Mesenchymal stem cell (in vitro differentiated cells and primary cell): ENCODE data around the gene PTPRO.

Experiments used
- DNase-seq: peaks from one replicate; pipeline ENCODE4 v3.0.0-alpha.2; 2013
- H2AFZ ChIP-seq: one replicate; pipeline ENCODE4 v1.6.1; 2013; ENCODE audit warnings: low read depth, mild to moderate bottlenecking, control low read depth, inconsistent platforms, low read length, moderate library complexity
- H2AK5ac ChIP-seq: 2 replicates; pipeline ENCODE4 v1.6.1; 2013; ENCODE audit warnings: low read length, moderate library complexity, mild to moderate bottlenecking, inconsistent platforms; ENCODE audit not compliant: severe bottlenecking
- H2BK120ac ChIP-seq: one replicate; pipeline ENCODE4 v1.6.1; 2013; ENCODE audit warnings: low read depth, mild to moderate bottlenecking, inconsistent platforms, low read length, moderate library complexity
- H2BK12ac ChIP-seq, 2 experiments: one replicate each; pipeline ENCODE4 v1.6.1; 2013; ENCODE audit warnings: inconsistent platforms in 2 of 2, low read length in 2 of 2, mild to moderate bottlenecking in 2 of 2, moderate library complexity in 2 of 2, control low read depth in 1 of 2
- H2BK15ac ChIP-seq: one replicate; pipeline ENCODE4 v1.6.1; 2013; ENCODE audit warnings: mild to moderate bottlenecking, low read depth, inconsistent platforms; ENCODE audit not compliant: poor library complexity, severe bottlenecking
- H2BK5ac ChIP-seq: 2 replicates; pipeline ENCODE4 v1.6.1; 2013; ENCODE audit warnings: low read depth, mild to moderate bottlenecking, low read length, control low read depth, inconsistent platforms; ENCODE audit not compliant: poor library complexity, severe bottlenecking
- H3K14ac ChIP-seq, 2 experiments: one replicate each; pipeline ENCODE4 v1.6.1; 2013; ENCODE audit warnings: inconsistent platforms in 2 of 2, low read length in 2 of 2, control low read depth in 1 of 2, mild to moderate bottlenecking in 1 of 2, moderate library complexity in 1 of 2
- H3K18ac ChIP-seq, 2 experiments: one replicate each; pipeline ENCODE4 v1.6.1; 2013; ENCODE audit warnings: inconsistent platforms in 2 of 2, low read length in 2 of 2, control low read depth in 1 of 2, low read depth in 1 of 2, mild to moderate bottlenecking in 1 of 2
- H3K23ac ChIP-seq, 2 experiments: one replicate each; pipeline ENCODE4 v1.6.1; 2013; ENCODE audit warnings: inconsistent platforms in 2 of 2, low read length in 2 of 2, mild to moderate bottlenecking in 2 of 2, moderate library complexity in 2 of 2, control low read depth in 1 of 2
- H3K27ac ChIP-seq: 2 replicates; pipeline ENCODE4 v1.5.1; 2013; ENCODE audit warnings: mild to moderate bottlenecking, moderate library complexity, low read length, control low read depth, inconsistent platforms; ENCODE audit not compliant: poor library complexity, severe bottlenecking
- H3K27me3 ChIP-seq, 2 experiments: 2 replicates each; pipeline versions ENCODE4 v1.6.1 to v1.7.0; 2013; ENCODE audit warnings: low read length in 2 of 2, mild to moderate bottlenecking in 2 of 2, moderate library complexity in 2 of 2, control low read depth in 1 of 2, inconsistent platforms in 1 of 2; ENCODE audit not compliant: control insufficient read depth in 1 of 2, insufficient read depth in 1 of 2
- H3K36me3 ChIP-seq, 2 experiments: 2 replicates each; pipeline versions ENCODE4 v1.6.1 to v1.7.0; 2013; ENCODE audit warnings: low read length in 2 of 2, control low read depth in 1 of 2, inconsistent platforms in 1 of 2, low read depth in 1 of 2, mild to moderate bottlenecking in 1 of 2; ENCODE audit not compliant: insufficient read depth in 2 of 2, control insufficient read depth in 1 of 2
- H3K4ac ChIP-seq, 2 experiments: one replicate each; pipeline ENCODE4 v1.6.1; 2013; ENCODE audit warnings: inconsistent platforms in 2 of 2, low read length in 2 of 2, mild to moderate bottlenecking in 2 of 2, moderate library complexity in 2 of 2, control low read depth in 1 of 2, low read depth in 1 of 2
- H3K4me1 ChIP-seq: 2 replicates; pipeline ENCODE4 v1.6.1; 2013; ENCODE audit warnings: low read depth, low read length, control low read depth; ENCODE audit not compliant: control insufficient read depth, insufficient read depth
- H3K4me2 ChIP-seq: 2 replicates; pipeline ENCODE4 v1.6.1; 2013; ENCODE audit warnings: low read length, mild to moderate bottlenecking, inconsistent platforms; ENCODE audit not compliant: poor library complexity, severe bottlenecking
- H3K4me3 ChIP-seq, 2 experiments: 2 replicates each; pipeline versions ENCODE4 v1.5.1 to v1.7.0; 2013; ENCODE audit warnings: low read length in 2 of 2, mild to moderate bottlenecking in 2 of 2, control low read depth in 1 of 2, low read depth in 1 of 2; ENCODE audit not compliant: insufficient read depth in 1 of 2
- H3K79me1 ChIP-seq: replicated peaks from 2 replicates; pipeline ENCODE4 v1.6.1; 2013; ENCODE audit warnings: mild to moderate bottlenecking, control low read depth, low read length, inconsistent platforms; ENCODE audit not compliant: poor library complexity, severe bottlenecking
- H3K9ac ChIP-seq: 2 replicates; pipeline ENCODE4 v1.7.0; 2013; ENCODE audit warnings: mild to moderate bottlenecking, low read length, moderate library complexity
- H3K9me3 ChIP-seq: 2 replicates; pipeline ENCODE4 v1.7.0; 2013; ENCODE audit warnings: mild to moderate bottlenecking, low read length; ENCODE audit not compliant: control insufficient read depth
- H4K8ac ChIP-seq: one replicate; pipeline ENCODE4 v1.6.1; 2013; ENCODE audit warnings: inconsistent platforms, mild to moderate bottlenecking, low read length, moderate library complexity
- H4K91ac ChIP-seq: one replicate; pipeline ENCODE4 v1.6.1; 2013; ENCODE audit warnings: mild to moderate bottlenecking, low read length, inconsistent platforms
- WGBS: methylation state at CpG from one replicate; pipeline ENCODE4 v1.1.7; 2013; ENCODE audit warnings: mixed read lengths; 5-methylcytosine and 5-hydroxymethylcytosine counted together

PTPRO gene

DNA sequence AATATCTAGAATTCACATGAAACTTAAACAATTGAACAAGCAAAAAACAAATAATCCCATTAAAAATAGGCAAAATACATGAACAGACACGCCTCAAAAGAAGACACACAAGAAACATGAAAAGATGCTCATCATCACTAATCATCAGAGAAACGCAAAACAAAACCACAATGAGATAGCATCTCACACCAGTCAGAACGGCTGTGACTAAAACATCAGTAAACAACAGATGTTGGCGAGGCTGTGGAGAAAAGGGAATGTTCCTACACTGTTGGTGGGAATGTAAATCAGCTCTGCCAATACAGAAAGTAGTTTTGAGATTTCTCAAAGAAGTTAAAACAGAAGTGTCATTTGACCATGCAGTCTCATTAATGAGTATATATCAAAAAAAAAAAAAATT is 121.3 kb downstream of the PTPRO start:
- 69% methylated on average over 3 of the region's 4 CpGs for WGBS
- H2BK120ac ChIP-seq = no peak overlapping the region

DNA sequence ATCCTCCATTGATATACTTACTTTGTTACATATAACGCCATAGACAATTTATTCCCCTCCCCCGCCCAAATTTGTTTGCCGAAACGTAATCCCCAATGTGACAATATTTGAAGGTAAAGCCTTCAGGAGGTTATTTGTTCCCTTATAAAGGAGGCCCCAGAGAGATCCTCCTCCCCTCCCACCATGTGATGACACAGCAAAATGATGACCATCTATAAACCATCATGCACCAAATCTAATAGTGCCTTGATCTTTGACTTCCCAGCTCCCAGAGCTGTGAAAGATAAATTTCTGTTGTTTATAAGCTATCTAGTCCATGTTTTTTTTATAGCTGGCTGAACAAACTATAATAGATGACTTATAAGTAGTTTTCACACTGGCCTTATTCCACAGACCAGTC is 122.2 kb downstream of the PTPRO start:
- Histone ChIP-seq H3K4ac (no peak overlapping the region), H2BK120ac (no peak overlapping the region), H3K14ac (no peak overlapping the region), H3K23ac (no peak overlapping the region), H3K4me3 (no peak overlapping the region), H2AFZ (no peak overlapping the region), H4K91ac (no peak overlapping the region), H2AK5ac (no peak overlapping the region), H3K4me1 (no peaks in the 10 kb centered on the region), H3K36me3 (no peaks in the 10 kb centered on the region), H3K18ac (no peak overlapping the region), H3K4me2 (no peak overlapping the region), H2BK5ac (no peak overlapping the region), H3K27me3 (no peaks in the 10 kb centered on the region), H3K9ac (no peak overlapping the region), H3K79me1 (no peaks in the 10 kb centered on the region), H4K8ac (no peak overlapping the region), H3K9me3 (peaks cover 3% of the 10 kb centered on the region), H2BK12ac (no peak overlapping the region), H3K27ac (no peak overlapping the region), H2BK15ac (no peak overlapping the region)
- WGBS = 87% methylated on average over 4 of the region's 4 CpGs
- DNase-seq = no peak

More for the DNA sequence above, 121.3 kb downstream of the PTPRO start:
- DNase-seq = no peak
- Histone ChIP-seq H2BK15ac (no peak overlapping the region), H3K27ac (no peak overlapping the region), H3K4me2 (no peak overlapping the region), H3K9me3 (peaks cover 8% of the 10 kb centered on the region), H3K79me1 (no peaks in the 10 kb centered on the region), H4K91ac (no peak overlapping the region), H3K4me3 (no peak overlapping the region), H2AFZ (no peak overlapping the region), H3K4me1 (no peaks in the 10 kb centered on the region), H3K14ac (no peak overlapping the region), H3K18ac (no peak overlapping the region), H3K36me3 (no peaks in the 10 kb centered on the region), H4K8ac (no peak overlapping the region), H3K4ac (no peak overlapping the region), H2AK5ac (no peak overlapping the region), H2BK5ac (no peak overlapping the region), H3K27me3 (no peaks in the 10 kb centered on the region), H2BK12ac (no peak overlapping the region), H3K23ac (no peak overlapping the region), H3K9ac (no peak overlapping the region)

GRCh38 chr12:15446807-15447206 is 124.5 kb downstream of the PTPRO start:
- Histone ChIP-seq H3K79me1 (no peaks in the 10 kb centered on the region), H3K27ac (no peak overlapping the region), H2BK120ac (no peak overlapping the region), H3K9me3 (no peaks in the 10 kb centered on the region), H3K4me2 (no peak overlapping the region), H2AFZ (no peak overlapping the region), H3K18ac (no peak overlapping the region), H2AK5ac (no peak overlapping the region), H3K23ac (no peak overlapping the region), H2BK15ac (no peak overlapping the region), H3K9ac (no peak overlapping the region), H4K91ac (no peak overlapping the region), H4K8ac (no peak overlapping the region), H3K4ac (no peak overlapping the region), H2BK5ac (no peak overlapping the region), H3K4me3 (no peak overlapping the region), H3K14ac (no peak overlapping the region), H3K4me1 (no peaks in the 10 kb centered on the region), H3K27me3 (no peaks in the 10 kb centered on the region), H3K36me3 (no peaks in the 10 kb centered on the region), H2BK12ac (no peak overlapping the region)
- WGBS = 44% methylated on average over 3 of the region's 4 CpGs
- DNase-seq = no peak

DNA sequence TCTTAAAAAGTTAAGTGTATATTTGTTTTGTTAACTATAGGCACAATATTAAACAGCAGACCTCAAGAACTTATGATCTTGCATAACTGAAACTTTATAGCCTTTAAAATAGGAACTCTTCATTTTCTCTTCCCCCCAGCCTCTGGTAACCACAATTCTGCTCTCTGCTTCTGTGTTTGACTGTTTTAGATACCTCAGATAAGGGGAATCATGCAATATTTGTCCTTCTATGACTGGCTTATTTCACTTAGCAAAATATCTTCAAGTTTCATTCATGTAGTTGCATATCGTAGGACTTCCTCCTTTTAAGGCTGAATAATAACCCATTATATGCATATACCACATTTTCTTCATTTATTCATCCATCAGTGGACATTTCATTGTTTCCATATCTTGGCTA is 131.3 kb downstream of the PTPRO start:
- no peaks in the 10 kb centered on the region for H3K79me1 ChIP-seq
- H2BK15ac ChIP-seq = no peak overlapping the region
- H3K4me3 ChIP-seq = no peak overlapping the region
- H3K27ac ChIP-seq = no peak overlapping the region
- no peak overlapping the region for H2AK5ac ChIP-seq
- H3K4me2 ChIP-seq = no peak overlapping the region
- WGBS = 89% methylated on average over 1 of the region's 1 CpG
- peak; percentile 2 for DNase-seq
- H4K91ac ChIP-seq = no peak overlapping the region
- H3K14ac ChIP-seq = no peak overlapping the region
- no peak overlapping the region for H4K8ac ChIP-seq
- H3K27me3 ChIP-seq = no peaks in the 10 kb centered on the region
- H3K36me3 ChIP-seq = no peaks in the 10 kb centered on the region
- no peak overlapping the region for H3K18ac ChIP-seq
- H2BK12ac ChIP-seq = no peak overlapping the region
- no peak overlapping the region for H2AFZ ChIP-seq
- H3K23ac ChIP-seq = no peak overlapping the region
- no peak overlapping the region for H2BK120ac ChIP-seq
- H3K4me1 ChIP-seq = no peaks in the 10 kb centered on the region
- no peak overlapping the region for H2BK5ac ChIP-seq
- no peak overlapping the region for H3K9ac ChIP-seq
- no peak overlapping the region for H3K4ac ChIP-seq
- peaks cover 17% of the 10 kb centered on the region for H3K9me3 ChIP-seq
